Measurements from ENCODE around the gene CASP3. TPM values are rescaled to one million over a fixed set of nuclear protein-coding genes. Genes with fewer than 3 reads are reported as not detected.

Gene CASP3
- total RNA-seq, 4 donors from 2014 or later, result 10.6 to 47.0 (median 17.6) TPM

GRCh38 chr4:184644553-184645307, 4.5 kb downstream of the CASP3 start:
- no peak overlapping the region for H3K4me3 ChIP-seq
- no peaks in the 10 kb centered on the region for H3K9me3 ChIP-seq
- intact Hi-C loops (cut with DNase I; ENCODE audit: low total_unique reads), result no loop called here
- H3K36me3 ChIP-seq, result no peaks in the 10 kb centered on the region
- DNase-seq, result no peak
- H3K27me3 ChIP-seq, result no peaks in the 10 kb centered on the region
- H3K4me1 ChIP-seq, result peaks cover 0 to 8% of the 10 kb centered on the region in 2 donors
- no peak overlapping the region for H3K27ac ChIP-seq
- TF ChIP-seq POLR2A (IDR thresholded peaks at IDR 0.05) (no peak), CTCF (IDR thresholded peaks at IDR 0.05) (no peak)

- no peaks in the 10 kb centered on the region for H3K27me3 ChIP-seq
- DNase-seq, result no peak
- intact Hi-C loops (cut with DNase I; ENCODE audit: low total_unique reads), result no loop called here
- H3K4me3 ChIP-seq, result no peak overlapping the region
- TF ChIP-seq POLR2A (IDR thresholded peaks at IDR 0.05) (no peak), CTCF (IDR thresholded peaks at IDR 0.05) (no peak)
- H3K36me3 ChIP-seq, result no peaks in the 10 kb centered on the region
- H3K27ac ChIP-seq, result no peak overlapping the region
- H3K4me1 ChIP-seq, result peaks cover 0 to 8% of the 10 kb centered on the region in 2 donors
- H3K9me3 ChIP-seq, result no peaks in the 10 kb centered on the region
Measured at GRCh38 chr4:184643731-184644130, 5.5 kb downstream of the CASP3 start.

- TF ChIP-seq POLR2A (IDR thresholded peaks at IDR 0.05) (no peak), CTCF (IDR thresholded peaks at IDR 0.05) (no peak)
- H3K9me3 ChIP-seq, result no peaks in the 10 kb centered on the region
- no peak overlapping the region for H3K27ac ChIP-seq
- no peaks in the 10 kb centered on the region for H3K27me3 ChIP-seq
- DNase-seq, result no peak
- no peaks in the 10 kb centered on the region for H3K36me3 ChIP-seq
- intact Hi-C loops (cut with DNase I; ENCODE audit: low total_unique reads), result no loop called here
- H3K4me1 ChIP-seq, result no peaks in the 10 kb centered on the region
- H3K4me3 ChIP-seq, result no peak overlapping the region
Measured at GRCh38 chr4:184641451-184641850, 7.8 kb downstream of the CASP3 start.

GRCh38 chr4:184641022-184641421, 8.2 kb downstream of the CASP3 start:
- intact Hi-C loops (cut with DNase I; ENCODE audit: low total_unique reads), result no loop called here
- Histone ChIP-seq H3K4me1 (no peaks in the 10 kb centered on the region), H3K27me3 (no peaks in the 10 kb centered on the region), H3K4me3 (no peak overlapping the region), H3K9me3 (no peaks in the 10 kb centered on the region), H3K27ac (no peak overlapping the region), H3K36me3 (no peaks in the 10 kb centered on the region)
- DNase-seq, result no peak
- no peak for TF ChIP-seq POLR2A (IDR thresholded peaks at IDR 0.05)
- TF ChIP-seq CTCF (IDR thresholded peaks at IDR 0.05), result no peak

- Histone ChIP-seq H3K9me3 (no peaks in the 10 kb centered on the region), H3K27ac (no peak overlapping the region), H3K27me3 (no peaks in the 10 kb centered on the region), H3K4me1 (no peaks in the 10 kb centered on the region), H3K36me3 (no peaks in the 10 kb centered on the region), H3K4me3 (no peak overlapping the region)
- TF ChIP-seq POLR2A (IDR thresholded peaks at IDR 0.05), result no peak
- TF ChIP-seq CTCF (IDR thresholded peaks at IDR 0.05), result no peak
- DNase-seq, result no peak
- intact Hi-C loops (cut with DNase I; ENCODE audit: low total_unique reads), result no loop called here
Measured at GRCh38 chr4:184636897-184637296, 12.3 kb downstream of the CASP3 start.
